Measurements from ENCODE around the gene ADK.
"Not testable (repeated sequence)": the region's sequence is repeated elsewhere in the genome, so short reads cannot be mapped to it uniquely, and the experiment has no call there.

Gene ADK

DNA sequence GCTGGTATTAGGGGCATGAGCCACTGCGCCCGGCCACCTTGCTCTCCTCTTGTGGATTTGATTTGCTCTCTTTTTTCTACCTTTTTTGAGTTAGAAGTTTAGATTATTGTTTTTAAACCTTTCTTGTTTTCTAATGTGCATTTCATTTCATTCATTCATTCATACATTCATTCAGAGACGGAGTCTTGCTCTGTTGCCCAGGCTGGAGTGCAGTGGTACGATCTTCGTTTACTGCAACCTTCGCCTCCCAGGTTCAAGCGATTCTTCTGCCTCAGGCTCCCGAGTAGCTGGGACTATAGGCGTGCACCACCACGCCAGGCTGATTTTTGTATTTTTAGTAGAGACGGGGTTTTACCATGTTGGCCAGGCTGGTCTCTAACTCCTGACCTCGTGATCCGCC, 37.6 kb downstream of the ADK start:
- DNase-seq, result not testable (repeated sequence)

DNA sequence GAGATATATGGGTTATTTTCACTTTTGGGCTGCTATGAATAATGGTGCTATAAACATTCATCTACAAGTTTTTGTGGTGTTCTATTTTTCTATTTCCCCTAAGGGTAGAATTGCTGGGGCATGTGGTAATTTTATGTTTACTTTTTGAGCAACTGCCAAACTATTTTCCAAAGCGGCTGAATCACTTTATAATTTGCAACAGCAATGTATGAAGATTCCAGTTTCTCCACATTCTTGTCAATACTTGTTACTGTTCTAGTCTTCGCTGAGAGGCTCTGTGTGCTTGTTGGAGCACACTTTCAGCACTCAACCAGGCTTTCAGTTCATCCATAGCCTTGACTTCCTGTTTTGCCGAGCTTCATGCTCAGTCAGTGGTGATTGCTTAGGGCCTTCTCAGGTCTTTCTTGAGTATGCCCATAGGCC, 39.0 kb downstream of the ADK start:
- DNase-seq, result peak; percentile 19

DNA sequence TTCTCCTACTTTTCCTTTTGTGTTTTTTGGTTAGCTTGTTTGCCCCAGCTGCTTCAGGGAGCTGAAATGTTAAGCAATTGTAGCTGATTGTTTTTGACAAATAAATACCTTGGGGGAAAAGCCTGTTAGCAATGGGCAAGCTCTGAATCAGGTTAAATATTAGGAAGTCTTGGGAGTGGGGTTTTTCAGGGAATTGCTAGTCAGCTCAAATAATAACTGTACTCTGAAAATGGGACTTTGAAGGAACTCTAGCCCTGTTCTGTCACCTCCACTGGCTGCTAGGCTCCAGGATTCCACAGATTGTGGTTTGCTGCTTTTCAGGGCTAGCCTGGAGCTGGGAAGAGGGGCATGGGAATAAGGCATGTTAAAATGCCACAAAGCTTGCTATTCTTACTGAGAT, 39.5 kb downstream of the ADK start:
- DNase-seq, result no peak

DNA sequence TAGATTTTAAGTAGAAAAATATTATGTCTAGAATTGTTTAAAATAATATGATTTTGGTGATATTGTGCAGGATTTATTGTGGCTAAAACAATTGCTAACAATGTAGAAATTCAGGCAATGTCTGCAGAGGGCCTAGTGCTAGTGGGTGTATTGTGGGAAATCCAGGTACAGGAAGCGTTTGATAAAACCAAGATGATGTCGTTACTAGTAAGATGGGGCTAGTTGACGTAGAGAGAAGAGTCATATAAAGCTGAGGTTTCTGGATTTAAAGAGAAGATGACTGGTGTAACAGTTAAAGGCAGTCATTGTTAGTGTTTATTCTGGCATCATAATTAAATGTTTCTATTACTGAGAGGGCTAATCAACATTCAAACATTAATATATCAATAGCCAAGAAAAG, 43.5 kb downstream of the ADK start:
- DNase-seq, result peak; percentile 12

DNA sequence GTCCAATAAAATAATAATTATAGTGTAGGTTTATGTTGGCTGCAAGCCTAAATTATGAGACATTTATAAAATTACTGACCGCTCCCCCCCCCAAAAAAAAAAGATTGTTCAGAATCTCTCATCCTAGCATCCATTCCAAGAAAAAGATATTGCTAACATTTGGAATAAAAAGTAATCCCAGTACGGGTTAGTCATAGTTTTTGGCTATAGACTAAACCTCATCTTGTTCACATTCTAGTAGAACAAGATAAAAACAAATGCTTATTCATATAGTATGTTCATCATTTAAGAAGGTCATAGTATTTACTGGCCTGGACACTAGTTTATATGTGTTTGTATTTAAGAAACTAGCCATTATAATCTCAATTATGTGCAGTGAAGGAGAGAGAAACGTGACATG, 44.0 kb downstream of the ADK start:
- no peak for DNase-seq

DNA sequence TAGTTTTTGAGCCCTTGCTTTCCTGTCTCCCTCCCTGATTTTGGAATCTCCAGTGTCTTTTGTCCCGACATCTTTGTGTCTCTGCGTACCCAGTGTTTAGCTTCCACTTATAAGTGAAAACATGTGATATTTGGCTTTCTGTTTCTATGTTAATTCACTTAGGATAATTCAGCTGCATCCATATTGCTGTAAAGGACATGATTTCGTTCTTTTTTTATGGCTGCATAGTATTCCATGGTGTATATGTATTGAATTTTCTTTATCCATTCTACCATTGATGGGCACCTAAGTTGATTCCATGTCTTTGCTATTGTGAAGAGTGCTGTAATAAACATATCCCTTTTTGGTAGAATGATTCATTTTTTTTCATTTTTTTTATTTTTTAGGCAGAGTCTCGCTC, 48.3 kb downstream of the ADK start:
- no peak for DNase-seq

DNA sequence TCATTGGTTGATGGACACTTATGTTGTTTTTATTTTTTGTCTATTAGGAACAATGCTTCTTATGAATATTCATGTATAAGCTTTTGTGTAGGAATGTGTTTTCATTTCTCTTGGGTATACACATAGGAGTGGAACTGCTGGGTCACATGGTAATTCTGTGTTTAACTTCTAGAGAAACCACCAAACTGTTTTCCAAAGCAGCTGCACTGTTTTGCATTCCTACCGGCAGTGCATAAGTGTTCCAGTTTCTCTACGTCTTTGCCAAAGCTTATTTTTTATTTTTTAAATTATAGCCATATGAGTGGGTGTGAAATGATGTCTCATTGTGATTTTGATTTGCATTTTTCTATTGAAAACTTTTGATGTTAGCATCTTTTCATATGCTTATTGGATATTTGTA, 51.3 kb downstream of the ADK start:
- no peak for DNase-seq

DNA sequence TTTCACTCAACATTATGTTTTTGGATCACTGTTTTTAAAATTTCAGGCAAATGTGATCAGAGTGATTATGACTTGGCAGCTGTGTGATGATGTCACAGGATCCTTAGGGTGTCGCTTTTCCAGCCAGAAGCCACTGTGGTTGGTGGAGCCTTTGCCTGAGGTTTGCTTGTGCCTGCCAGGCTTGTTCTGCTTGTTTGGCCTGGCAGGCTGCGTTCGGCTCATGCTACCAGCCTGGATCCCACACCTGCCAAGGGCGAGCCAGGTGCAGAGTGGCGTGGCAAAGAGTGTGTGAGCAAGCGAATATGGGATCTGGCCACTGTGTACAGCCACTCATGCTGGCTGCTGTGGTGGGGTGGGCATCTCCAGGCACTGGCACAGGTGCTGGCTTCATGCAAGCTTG, 55.7 kb downstream of the ADK start:
- peak; percentile 59 for DNase-seq

DNA sequence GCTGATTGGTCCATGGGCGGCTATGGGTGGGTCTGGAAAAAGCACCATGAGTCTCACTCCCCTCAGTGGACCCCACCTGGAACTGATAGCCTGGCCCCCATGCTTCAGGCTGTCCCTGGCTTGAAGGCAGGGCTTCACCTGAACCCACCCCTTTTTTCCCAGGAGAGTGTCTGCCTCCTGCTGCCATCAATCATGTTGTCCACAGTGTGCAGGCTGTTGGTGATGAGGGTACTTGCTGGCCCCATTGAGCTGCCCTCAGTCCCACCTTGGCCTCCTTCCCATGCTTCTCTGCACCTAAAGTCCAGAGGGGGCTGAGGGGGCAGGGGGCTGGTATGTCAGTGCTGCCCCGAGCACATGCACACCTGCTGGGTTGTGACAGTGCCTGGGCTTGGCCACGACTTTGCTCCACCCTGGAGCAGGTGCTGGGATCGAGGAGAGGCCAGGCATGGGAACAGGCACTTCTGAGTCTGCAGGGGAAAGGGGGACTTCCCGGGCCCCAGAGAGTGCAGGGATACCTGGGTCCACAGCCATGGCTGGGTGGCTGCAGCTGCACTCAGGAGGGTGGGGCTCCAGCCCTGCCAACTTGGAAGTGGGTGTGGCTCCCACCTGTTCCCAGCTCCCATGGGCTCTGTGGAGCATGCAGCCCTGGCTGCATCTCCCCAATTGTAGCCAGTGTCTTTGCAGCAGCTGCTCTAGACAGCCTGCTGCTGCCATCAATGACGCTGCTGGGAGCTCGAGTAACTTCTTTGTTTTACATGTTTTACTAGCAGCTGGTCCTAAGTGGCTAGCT, 56.9 kb downstream of the ADK start:
- peak; percentile 93 for DNase-seq

DNA sequence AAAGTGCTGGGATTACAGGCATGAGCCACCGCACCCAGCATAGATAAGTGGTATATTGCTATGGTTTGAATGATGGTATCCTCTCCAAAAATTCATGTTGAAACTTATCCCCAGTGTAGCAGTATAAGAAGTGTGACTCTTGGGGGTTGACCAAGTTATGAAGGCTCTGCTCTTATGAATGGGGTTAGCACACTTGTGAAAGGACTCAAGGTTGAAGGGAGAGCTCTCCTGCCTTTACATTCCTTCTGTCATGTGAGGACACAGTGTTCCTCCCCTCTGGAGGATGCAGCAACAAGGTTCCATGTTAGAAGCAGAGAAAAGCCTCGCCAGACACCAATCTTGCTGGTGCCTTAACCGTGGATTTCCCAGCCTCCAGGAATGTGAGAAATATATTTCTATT, 58.0 kb downstream of the ADK start:
- DNase-seq, result no peak

DNA sequence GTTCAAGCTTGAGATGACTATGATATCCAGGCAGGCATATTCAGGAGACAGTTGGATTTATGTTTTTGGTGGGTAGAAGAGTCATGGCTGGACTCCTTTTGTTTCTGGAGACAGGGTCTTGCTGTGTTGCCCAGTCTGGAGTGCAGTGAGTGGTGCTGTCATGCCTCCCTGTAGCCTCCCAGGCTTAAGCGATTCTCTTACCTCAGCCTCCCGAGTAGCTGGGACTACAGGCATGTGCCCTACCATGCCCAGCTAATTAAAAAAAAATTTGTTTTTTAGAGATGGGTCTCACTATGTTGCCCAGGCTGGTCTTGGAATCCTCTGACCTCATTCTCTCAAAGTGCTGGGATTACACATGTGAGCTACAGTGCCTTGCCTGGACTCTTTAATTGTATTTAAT, 62.0 kb downstream of the ADK start:
- no peak for DNase-seq

DNA sequence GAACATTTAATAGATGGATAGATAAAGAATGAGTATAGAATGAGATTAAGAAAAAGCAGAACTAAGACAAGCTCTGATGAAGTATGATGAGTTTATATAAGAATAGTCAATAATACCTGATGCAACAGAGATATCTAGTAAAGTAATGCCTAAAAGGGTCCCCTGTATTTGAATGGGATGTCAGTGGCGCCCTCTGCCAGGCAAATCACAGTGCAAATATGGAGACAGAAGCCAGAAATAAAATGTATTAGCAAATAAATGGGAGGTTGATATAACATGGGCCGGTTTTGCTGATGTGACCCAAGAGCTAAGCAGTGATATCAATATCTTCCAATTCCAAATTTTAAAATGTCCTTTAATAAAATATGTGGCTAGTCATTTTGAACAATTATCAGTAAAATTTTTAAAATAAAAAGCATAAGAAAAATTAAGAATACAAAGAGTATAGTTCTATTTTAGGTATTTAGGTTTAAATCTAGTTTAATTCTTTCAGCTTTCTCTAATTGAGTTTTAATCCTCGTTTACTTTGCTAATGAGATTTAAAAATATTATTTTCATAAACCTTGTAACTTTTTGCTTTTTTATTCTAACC, 62.6 kb downstream of the ADK start:
- peak; percentile 39 for DNase-seq

DNA sequence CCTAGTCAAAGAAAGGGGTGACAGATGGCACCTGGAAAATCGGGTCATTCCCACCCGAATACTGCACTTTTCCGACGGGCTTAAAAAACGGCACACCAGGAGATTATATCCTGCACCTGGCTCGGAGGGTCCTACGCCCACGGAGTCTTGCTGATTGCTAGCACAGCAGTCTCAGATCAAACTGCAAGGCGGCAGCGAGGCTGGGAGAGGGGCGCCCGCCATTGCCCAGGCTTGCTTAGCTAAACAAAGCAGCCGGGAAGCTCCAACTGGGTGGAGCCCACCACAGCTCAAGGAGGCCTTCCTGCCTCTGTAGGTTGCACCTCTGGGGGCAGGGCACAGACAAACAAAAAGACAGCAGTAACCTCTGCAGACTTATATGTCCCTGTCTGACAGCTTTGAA, 66.1 kb downstream of the ADK start:
- not testable (repeated sequence) for DNase-seq

DNA sequence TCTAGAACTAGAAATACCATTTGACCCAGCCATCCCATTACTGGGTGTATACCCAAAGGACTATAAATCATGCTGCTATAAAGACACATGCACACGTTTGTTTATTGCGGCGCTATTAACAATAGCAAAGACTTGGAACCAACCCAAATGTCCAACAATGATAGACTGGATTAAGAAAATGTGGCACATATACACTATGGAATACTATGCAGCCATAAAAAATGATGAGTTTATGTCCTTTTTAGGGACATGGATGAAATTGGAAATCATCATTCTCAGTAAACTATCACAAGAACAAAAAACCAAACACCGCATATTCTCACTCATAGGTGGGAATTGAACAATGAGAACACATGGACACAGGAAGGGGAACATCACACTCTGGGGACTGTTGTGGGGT, 71.4 kb downstream of the ADK start:
- DNase-seq, result not testable (repeated sequence)

DNA sequence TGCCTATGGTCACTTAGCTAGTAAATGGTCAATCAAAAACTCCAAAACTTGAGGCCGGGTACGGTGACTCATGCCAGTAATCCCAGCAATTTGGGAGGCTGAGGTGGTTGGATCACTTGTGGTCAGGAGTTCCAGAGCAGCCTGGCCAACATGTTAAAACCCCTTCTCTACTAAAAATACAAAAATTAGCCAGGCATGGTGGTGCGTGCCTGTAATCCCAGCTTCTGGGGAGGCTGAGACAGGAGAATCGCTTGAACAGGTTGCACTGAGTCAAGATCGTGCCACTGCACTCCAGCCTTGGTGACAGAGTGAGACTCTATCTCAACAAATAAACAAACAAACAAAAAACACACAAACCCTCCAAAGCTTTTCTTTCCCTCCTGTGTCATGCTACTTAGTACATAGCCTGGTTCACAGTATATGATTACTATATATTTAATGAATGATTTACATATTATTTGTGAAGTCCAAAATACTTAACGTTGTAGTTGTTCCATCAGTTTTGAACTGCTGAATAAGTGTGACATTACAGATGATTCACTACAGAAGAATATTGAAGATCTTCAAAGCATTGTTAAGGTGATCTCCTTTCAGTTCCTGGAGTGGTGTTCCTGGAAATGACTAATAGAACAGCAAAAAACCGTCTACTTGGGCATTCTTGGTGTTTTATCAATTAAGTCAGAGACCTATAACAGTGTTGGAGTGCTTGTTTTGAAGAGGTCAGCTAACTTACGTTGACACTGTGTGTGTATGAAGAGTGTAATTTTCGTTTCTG, 72.9 kb downstream of the ADK start:
- no peak for DNase-seq

DNA sequence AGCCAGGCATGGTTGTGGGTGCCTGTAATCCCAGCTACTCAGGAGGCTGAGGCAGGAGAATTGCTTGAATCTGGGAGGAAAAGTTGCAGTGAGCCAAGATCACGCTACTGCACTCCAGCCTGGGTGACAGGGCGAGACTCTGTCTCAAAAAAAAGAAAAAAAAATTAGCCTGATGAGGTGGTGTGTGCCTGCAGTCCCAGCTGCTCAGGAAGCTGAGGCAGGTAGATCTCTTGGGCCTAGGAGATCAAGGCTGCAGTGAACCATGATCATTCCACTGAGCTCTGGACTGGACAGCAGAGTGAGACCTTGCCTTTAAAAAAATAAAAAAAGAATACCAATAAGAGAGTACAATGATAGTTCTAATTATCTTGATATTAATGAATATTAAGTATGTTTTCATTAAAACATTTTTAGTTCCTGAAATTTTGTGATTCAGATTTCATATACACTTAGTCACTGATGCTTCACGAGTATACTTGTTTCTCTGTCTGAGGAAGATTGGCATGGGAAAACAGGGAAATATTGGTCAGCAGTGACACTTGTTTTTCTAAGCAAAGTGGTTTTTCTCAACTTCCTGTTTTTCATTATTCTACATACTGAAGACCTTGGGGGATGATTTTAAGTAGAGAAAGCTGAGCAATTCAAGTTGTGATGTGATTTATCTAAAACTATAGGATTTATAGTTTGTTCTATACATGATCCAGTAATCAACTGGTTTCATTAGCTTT, 76.8 kb downstream of the ADK start:
- no peak for DNase-seq

DNA sequence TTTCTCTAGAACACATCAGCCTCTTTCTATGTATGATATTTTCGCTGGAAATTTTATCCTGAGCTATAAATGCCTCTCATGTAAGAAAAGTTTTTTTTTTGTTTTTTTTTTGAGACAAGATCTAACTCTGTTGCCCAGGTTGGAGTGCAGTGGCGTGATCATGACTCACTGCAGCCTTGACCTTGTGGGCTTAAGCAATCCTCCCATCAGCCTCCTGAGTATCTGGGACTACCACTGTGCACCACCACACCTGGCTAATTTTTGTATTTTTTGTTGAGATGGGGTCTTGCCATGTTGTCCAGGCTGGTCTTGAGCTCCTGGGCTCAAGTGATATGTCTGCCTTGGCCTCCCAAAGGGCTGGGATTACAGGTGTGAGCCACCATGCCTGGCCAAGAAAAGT, 80.4 kb downstream of the ADK start:
- DNase-seq, result no peak

DNA sequence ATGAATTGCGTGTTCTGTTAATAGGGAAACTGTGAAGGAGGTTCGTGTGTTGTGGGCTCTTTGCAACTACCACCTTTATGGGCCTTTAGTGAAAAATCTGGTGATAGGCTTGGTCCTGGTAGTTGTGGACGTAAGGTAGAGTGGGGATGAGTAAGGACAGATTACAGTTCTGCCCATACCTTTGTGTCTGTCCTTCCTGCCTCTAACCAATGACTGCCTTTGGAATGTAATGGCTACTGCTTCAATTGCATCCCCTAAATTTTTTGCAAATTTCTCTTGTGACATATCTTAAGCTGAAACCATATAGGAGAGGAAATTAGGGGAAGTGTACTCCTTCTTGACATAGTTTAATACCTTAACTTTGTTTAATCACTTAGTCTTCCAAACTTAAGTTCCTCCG, 82.3 kb downstream of the ADK start:
- no peak for DNase-seq

DNA sequence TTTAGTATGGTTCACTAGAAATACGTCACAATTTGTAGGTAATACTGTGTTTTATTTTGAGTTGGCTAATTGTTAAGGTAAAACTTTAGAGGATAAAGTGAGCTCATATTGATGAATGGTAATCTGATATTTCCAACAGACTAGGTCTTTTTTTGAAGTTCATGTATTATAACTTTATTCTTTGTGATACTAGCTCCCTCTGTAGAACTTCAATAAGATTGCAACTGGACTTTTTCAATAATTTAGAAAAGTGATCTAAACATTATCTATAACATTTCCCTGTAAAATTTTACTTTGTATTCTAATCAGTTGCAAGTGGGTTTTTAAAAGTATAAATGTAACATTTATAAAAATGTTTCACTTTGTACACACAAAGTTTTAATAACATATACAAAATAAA, 83.5 kb downstream of the ADK start:
- DNase-seq, result no peak

DNA sequence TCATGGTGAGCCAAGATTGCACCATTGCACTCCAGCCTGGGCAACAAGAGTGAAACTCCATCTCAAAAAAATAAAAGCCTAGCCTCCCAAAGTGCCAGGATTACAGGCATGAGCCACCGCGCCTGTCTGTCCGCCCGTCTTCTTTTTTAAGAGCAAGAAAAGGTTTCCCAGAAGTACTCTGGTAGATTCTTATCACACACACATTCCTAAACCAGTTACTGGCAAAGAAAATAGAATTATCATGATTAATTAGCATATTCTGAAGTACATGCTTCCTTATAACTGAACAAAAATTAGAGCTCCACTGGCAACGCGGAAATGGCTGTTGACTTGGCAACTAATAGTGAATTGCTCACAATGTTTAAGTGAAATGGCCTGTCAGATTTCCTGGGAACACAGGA, 87.0 kb downstream of the ADK start:
- peak; percentile 3 for DNase-seq

DNA sequence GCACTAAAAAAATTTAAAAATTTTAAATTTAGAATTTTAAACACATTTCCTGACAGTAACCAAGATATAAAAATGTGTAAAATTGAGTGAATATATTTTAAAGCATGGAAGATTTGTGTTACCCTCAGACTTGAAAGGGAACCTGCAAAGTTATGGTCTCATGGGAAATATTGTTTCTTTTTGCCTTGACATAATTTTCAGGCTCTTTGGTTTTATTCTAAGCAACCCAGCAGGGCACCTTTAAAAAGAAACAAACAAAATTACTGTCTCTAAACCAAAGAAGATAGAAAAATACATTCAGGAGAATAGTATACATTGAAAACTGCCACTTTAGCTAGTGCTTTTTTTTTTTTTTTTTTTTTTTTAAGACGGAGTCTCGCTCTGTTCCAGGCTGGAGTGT, 87.5 kb downstream of the ADK start:
- DNase-seq, result no peak

DNA sequence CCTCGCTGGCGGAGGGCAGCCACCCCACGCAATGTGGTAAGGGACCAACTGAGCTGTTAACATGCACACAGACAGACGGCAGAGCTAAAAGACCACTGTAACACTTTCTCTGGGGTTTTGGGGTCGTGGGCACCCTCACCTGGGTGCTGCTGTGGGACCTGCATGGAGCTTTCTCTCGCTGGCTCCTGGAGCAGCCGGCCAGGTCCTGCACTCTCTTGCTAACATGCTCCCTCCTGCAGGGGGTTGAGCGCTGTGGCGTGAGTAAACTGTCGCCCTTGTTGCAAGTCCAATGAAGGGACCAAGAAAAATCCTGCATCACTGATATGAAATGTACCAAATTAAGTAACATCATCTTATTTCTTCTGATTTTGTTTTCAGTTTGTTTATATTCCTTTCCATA, 92.0 kb downstream of the ADK start:
- DNase-seq, result no peak

DNA sequence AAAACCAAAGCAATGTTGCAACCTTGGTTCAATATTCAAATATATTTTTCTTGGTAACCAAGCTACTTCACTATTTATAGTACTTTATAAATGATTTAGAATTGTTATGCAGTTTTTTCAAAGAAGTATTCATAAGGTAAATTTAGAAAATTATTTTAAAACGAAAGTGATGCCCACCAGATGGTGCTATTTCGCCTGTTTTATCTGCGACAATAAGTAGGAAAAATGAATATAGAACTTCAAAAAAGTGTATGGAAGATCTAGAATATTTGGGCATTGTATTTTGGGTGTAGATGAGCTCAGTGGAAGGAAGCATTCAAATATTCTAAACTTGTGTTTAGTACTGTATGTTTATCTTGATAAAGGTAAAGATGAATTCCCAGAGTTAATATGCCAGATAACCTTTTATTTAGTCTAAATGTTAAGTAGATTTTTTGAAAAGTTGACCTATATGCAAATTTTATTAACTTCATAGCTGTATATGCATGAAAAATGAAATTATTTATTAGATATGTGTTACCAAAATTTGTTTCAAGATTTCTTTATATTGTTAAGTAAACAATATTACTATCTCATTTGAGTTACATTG, 93.2 kb downstream of the ADK start:
- peak; percentile 59 for DNase-seq

Data from NCI-H69 (cell line).